Neuronal stem cell (in vitro differentiated cells): ENCODE results near the gene CA12.

Experiments
- DNase-seq: peaks from one replicate; pipeline ENCODE4 v3.0.0-alpha.2; 2013; ENCODE audit warnings: low spot score
- H2AFZ ChIP-seq: one replicate; pipeline ENCODE4 v1.6.1; 2013; ENCODE audit warnings: mild to moderate bottlenecking, low read length, inconsistent platforms
- H2AK5ac ChIP-seq: 2 replicates; pipeline ENCODE4 v1.6.1; 2013; ENCODE audit warnings: low read depth, mild to moderate bottlenecking, inconsistent platforms, low read length, moderate library complexity, mixed read lengths
- H2BK120ac ChIP-seq: 2 replicates; pipeline ENCODE4 v1.6.1; 2013; ENCODE audit warnings: low read depth, mild to moderate bottlenecking, inconsistent platforms, low read length, moderate library complexity, mixed read lengths
- H2BK12ac ChIP-seq: one replicate; pipeline ENCODE4 v1.6.1; 2013; ENCODE audit warnings: low read length, inconsistent platforms
- H2BK15ac ChIP-seq: 2 replicates; pipeline ENCODE4 v1.6.1; 2013; ENCODE audit warnings: mild to moderate bottlenecking, low read length, inconsistent platforms, mixed read lengths
- H2BK5ac ChIP-seq: one replicate; pipeline ENCODE4 v1.6.1; 2013; ENCODE audit warnings: inconsistent platforms, mild to moderate bottlenecking, low read length, moderate library complexity
- H3K14ac ChIP-seq: one replicate; pipeline ENCODE4 v1.6.1; 2013; ENCODE audit warnings: low read length, inconsistent platforms
- H3K18ac ChIP-seq: 2 replicates; pipeline ENCODE4 v1.6.1; 2013; ENCODE audit warnings: low read length, inconsistent platforms
- H3K23ac ChIP-seq: 2 replicates; pipeline ENCODE4 v1.6.1; 2013; ENCODE audit warnings: low read depth, mild to moderate bottlenecking, mixed read lengths, low read length, inconsistent platforms; ENCODE audit not compliant: poor library complexity
- H3K27ac ChIP-seq: replicated peaks from 3 replicates; pipeline ENCODE4 v1.5.1; 2013; ENCODE audit warnings: low read length, inconsistent platforms
- H3K27me3 ChIP-seq, 3 experiments: 2 replicates each; pipeline ENCODE4 v1.6.1; 2013; ENCODE audit warnings: low read length in 3 of 3, mild to moderate bottlenecking in 2 of 3, inconsistent platforms in 1 of 3, low read depth in 1 of 3, mixed read lengths in 1 of 3, moderate library complexity in 1 of 3; ENCODE audit not compliant: control insufficient read depth in 3 of 3, insufficient read depth in 3 of 3
- H3K36me3 ChIP-seq, 2 donors: replicated peaks in 1 of 2; 2 replicates each; pipeline ENCODE4 v1.6.1; 2013; ENCODE audit warnings: low read length in 2 of 2; ENCODE audit not compliant: control insufficient read depth in 2 of 2, insufficient read depth in 2 of 2
- H3K4ac ChIP-seq: 2 replicates; pipeline ENCODE4 v1.6.1; 2013; ENCODE audit warnings: inconsistent platforms, mild to moderate bottlenecking, low read length, moderate library complexity
- H3K4me1 ChIP-seq, 2 donors: 1 replicate in 1 of 2; 2 replicates in 1 of 2; pipeline ENCODE4 v1.6.1; 2013; ENCODE audit warnings: low read length in 2 of 2, low read depth in 1 of 2; ENCODE audit not compliant: control insufficient read depth in 2 of 2, insufficient read depth in 1 of 2
- H3K4me2 ChIP-seq: one replicate; pipeline ENCODE4 v1.6.1; 2013; ENCODE audit warnings: mild to moderate bottlenecking, low read length, inconsistent platforms; ENCODE audit not compliant: insufficient read depth, poor library complexity, severe bottlenecking
- H3K4me3 ChIP-seq, 2 donors: 2 replicates each; pipeline ENCODE4 v1.5.1; 2013; ENCODE audit warnings: low read length in 2 of 2, mild to moderate bottlenecking in 2 of 2, inconsistent platforms in 1 of 2, moderate library complexity in 1 of 2
- H3K79me1 ChIP-seq: one replicate; pipeline ENCODE4 v1.6.1; 2013; ENCODE audit warnings: low read depth, mild to moderate bottlenecking, inconsistent platforms, low read length, moderate library complexity
- H3K9ac ChIP-seq: one replicate; pipeline ENCODE4 v1.6.1; 2013; ENCODE audit warnings: mild to moderate bottlenecking, low read depth, low read length, inconsistent platforms; ENCODE audit not compliant: poor library complexity
- H3K9me3 ChIP-seq, 2 donors: replicated peaks in 1 of 2; 2 replicates each; pipeline versions ENCODE3 to v1.6.1; 2013; ENCODE audit warnings: low read length in 2 of 2, mild to moderate bottlenecking in 2 of 2, inconsistent platforms in 1 of 2, low read depth in 1 of 2, mixed read lengths in 1 of 2, moderate library complexity in 1 of 2; ENCODE audit not compliant: control insufficient read depth in 2 of 2, insufficient read depth in 1 of 2
- H4K8ac ChIP-seq: one replicate; pipeline ENCODE4 v1.6.1; 2013; ENCODE audit warnings: low read depth, mild to moderate bottlenecking, inconsistent platforms, low read length, moderate library complexity
- H4K91ac ChIP-seq: one replicate; pipeline ENCODE4 v1.6.1; 2013; ENCODE audit warnings: low read length, low read depth, mild to moderate bottlenecking, inconsistent platforms; ENCODE audit not compliant: poor library complexity
- WGBS, 2 donors: extraction: QIAGEN DNeasy Blood & Tissue Kit; methylation state at CpG; one replicate each; pipeline ENCODE4 v1.1.7; 2013; ENCODE audit warnings: missing lambda C conversion rate in 2 of 2, mixed read lengths in 1 of 2; ENCODE audit not compliant: insufficient read length in 2 of 2, insufficient replicate concordance in 1 of 2; ENCODE audit errors: extremely low coverage in 2 of 2; 5-methylcytosine and 5-hydroxymethylcytosine counted together

Gene CA12

GRCh38 chr15:63337046-63337445 lies 44.6 kb downstream of the CA12 start:
- no peak overlapping the region for H3K4me2 ChIP-seq
- H2BK12ac ChIP-seq: no peak overlapping the region
- no peak overlapping the region for H3K4me3 ChIP-seq
- H2AFZ ChIP-seq: no peak overlapping the region
- H4K8ac ChIP-seq: no peak overlapping the region
- no peak overlapping the region for H2AK5ac ChIP-seq
- H3K18ac ChIP-seq: no peak overlapping the region
- WGBS, 2 donors: no CpG with 5 or more reads among the region's 4 CpGs
- H3K4me1 ChIP-seq: peaks cover 0 to 7% of the 10 kb centered on the region in 2 donors
- no peaks in the 10 kb centered on the region for H3K9me3 ChIP-seq
- H3K9ac ChIP-seq: no peak overlapping the region
- H2BK15ac ChIP-seq: no peak overlapping the region
- H2BK5ac ChIP-seq: no peak overlapping the region
- DNase-seq: no peak
- no peak overlapping the region for H4K91ac ChIP-seq
- no peak overlapping the region for H3K14ac ChIP-seq
- peaks cover 0 to 36% (median 0%) of the 10 kb centered on the region in 3 experiments for H3K27me3 ChIP-seq
- H3K79me1 ChIP-seq: no peaks in the 10 kb centered on the region
- H3K36me3 ChIP-seq: no peaks in the 10 kb centered on the region
- no peak overlapping the region for H3K23ac ChIP-seq
- H3K4ac ChIP-seq: no peak overlapping the region
- no peak overlapping the region for H3K27ac ChIP-seq
- no peak overlapping the region for H2BK120ac ChIP-seq

- DNase-seq: no peak
- no peak overlapping the region for H3K14ac ChIP-seq
- H3K9me3 ChIP-seq: no peaks in the 10 kb centered on the region
- no peaks in the 10 kb centered on the region for H3K79me1 ChIP-seq
- WGBS, 2 donors: no CpG with 5 or more reads among the region's 8 CpGs
- no peak overlapping the region for H3K18ac ChIP-seq
- H3K27me3 ChIP-seq: peaks cover 0 to 34% (median 0%) of the 10 kb centered on the region in 3 experiments
- no peak overlapping the region for H2BK12ac ChIP-seq
- H3K23ac ChIP-seq: no peak overlapping the region
- H3K9ac ChIP-seq: no peak overlapping the region
- H3K4me3 ChIP-seq: no peak overlapping the region
- H2AFZ ChIP-seq: no peak overlapping the region
- H3K27ac ChIP-seq: no peak overlapping the region
- H4K8ac ChIP-seq: no peak overlapping the region
- H3K4me1 ChIP-seq: peaks cover 0 to under 1% of the 10 kb centered on the region in 2 donors
- no peak overlapping the region for H2BK5ac ChIP-seq
- H2BK120ac ChIP-seq: no peak overlapping the region
- no peaks in the 10 kb centered on the region for H3K36me3 ChIP-seq
- H3K4ac ChIP-seq: no peak overlapping the region
- no peak overlapping the region for H2AK5ac ChIP-seq
- no peak overlapping the region for H3K4me2 ChIP-seq
- no peak overlapping the region for H4K91ac ChIP-seq
- no peak overlapping the region for H2BK15ac ChIP-seq
These were observed 46.0 kb downstream of the CA12 start for GRCh38 chr15:63335543-63336240.

GRCh38 chr15:63334821-63335220 lies 46.8 kb downstream of the CA12 start:
- no peak overlapping the region for H3K4me3 ChIP-seq
- no peak for DNase-seq
- no peak overlapping the region for H3K23ac ChIP-seq
- H3K36me3 ChIP-seq: no peaks in the 10 kb centered on the region
- H2BK15ac ChIP-seq: no peak overlapping the region
- peaks cover 0 to 26% (median 0%) of the 10 kb centered on the region in 3 experiments for H3K27me3 ChIP-seq
- no peak overlapping the region for H2AFZ ChIP-seq
- no peak overlapping the region for H2AK5ac ChIP-seq
- H4K8ac ChIP-seq: no peak overlapping the region
- no peak overlapping the region for H3K4me2 ChIP-seq
- no peak overlapping the region for H3K14ac ChIP-seq
- H3K18ac ChIP-seq: no peak overlapping the region
- WGBS, 2 donors: no CpG with 5 or more reads among the region's 2 CpGs
- H3K4ac ChIP-seq: no peak overlapping the region
- no peaks in the 10 kb centered on the region for H3K9me3 ChIP-seq
- no peak overlapping the region for H3K9ac ChIP-seq
- no peaks in the 10 kb centered on the region for H3K79me1 ChIP-seq
- no peak overlapping the region for H4K91ac ChIP-seq
- no peak overlapping the region for H2BK5ac ChIP-seq
- H2BK120ac ChIP-seq: no peak overlapping the region
- no peak overlapping the region for H3K27ac ChIP-seq
- H2BK12ac ChIP-seq: no peak overlapping the region
- H3K4me1 ChIP-seq: no peaks in the 10 kb centered on the region

GRCh38 chr15:63332367-63333124 lies 49.1 kb downstream of the CA12 start:
- Histone ChIP-seq H3K18ac (no peak overlapping the region), H3K36me3 (no peaks in the 10 kb centered on the region), H2AK5ac (peak overlapping the region; percentile 22)

More at GRCh38 chr15:63332367-63333124, 49.1 kb downstream of the CA12 start:
- no peak overlapping the region for H3K4me3 ChIP-seq
- no peak overlapping the region for H3K23ac ChIP-seq
- H4K8ac ChIP-seq: no peak overlapping the region
- no CpG with 5 or more reads among the region's 9 CpGs for WGBS, 2 donors
- no peak for DNase-seq
- no peak overlapping the region for H3K14ac ChIP-seq
- H3K27ac ChIP-seq: no peak overlapping the region
- H2BK5ac ChIP-seq: no peak overlapping the region
- no peak overlapping the region for H2BK12ac ChIP-seq
- H3K79me1 ChIP-seq: no peaks in the 10 kb centered on the region
- H3K4me2 ChIP-seq: no peak overlapping the region
- peaks cover 0 to 7% (median 0%) of the 10 kb centered on the region in 3 experiments for H3K27me3 ChIP-seq
- no peaks in the 10 kb centered on the region for H3K9me3 ChIP-seq
- H3K4ac ChIP-seq: no peak overlapping the region
- H3K9ac ChIP-seq: no peak overlapping the region
- no peaks in the 10 kb centered on the region for H3K4me1 ChIP-seq
- H4K91ac ChIP-seq: no peak overlapping the region
- H2AFZ ChIP-seq: no peak overlapping the region
- H2BK15ac ChIP-seq: no peak overlapping the region
- no peak overlapping the region for H2BK120ac ChIP-seq
